ENCODE measurements around the gene DEFB127.
A peak's percentile ranks its signal among the peaks of the same experiment; 100 is the strongest.

The DEFB127 gene

GRCh38 chr20:137668-138490, 19.4 kb upstream of the DEFB127 start:
- peak overlapping the region; percentile 52 for H3K4me3 ChIP-seq (ENCODE audit: low read depth, low read length, poor library complexity, severe bottlenecking)
- no peak for TF ChIP-seq EZH2 (IDR thresholded peaks at IDR 0.05; ENCODE audit: borderline replicate concordance, low read length)
- TF ChIP-seq, protein P1, sequence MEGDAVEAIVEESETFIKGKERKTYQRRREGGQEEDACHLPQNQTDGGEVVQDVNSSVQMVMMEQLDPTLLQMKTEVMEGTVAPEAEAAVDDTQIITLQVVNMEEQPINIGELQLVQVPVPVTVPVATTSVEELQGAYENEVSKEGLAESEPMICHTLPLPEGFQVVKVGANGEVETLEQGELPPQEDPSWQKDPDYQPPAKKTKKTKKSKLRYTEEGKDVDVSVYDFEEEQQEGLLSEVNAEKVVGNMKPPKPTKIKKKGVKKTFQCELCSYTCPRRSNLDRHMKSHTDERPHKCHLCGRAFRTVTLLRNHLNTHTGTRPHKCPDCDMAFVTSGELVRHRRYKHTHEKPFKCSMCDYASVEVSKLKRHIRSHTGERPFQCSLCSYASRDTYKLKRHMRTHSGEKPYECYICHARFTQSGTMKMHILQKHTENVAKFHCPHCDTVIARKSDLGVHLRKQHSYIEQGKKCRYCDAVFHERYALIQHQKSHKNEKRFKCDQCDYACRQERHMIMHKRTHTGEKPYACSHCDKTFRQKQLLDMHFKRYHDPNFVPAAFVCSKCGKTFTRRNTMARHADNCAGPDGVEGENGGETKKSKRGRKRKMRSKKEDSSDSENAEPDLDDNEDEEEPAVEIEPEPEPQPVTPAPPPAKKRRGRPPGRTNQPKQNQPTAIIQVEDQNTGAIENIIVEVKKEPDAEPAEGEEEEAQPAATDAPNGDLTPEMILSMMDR (IDR thresholded peaks at IDR 0.05; ENCODE audit: low read length): peak; percentile 88

GRCh38 chr20:142290-142689, 15.0 kb upstream of the DEFB127 start, which contains the start of gene DEFB126:
Gene DEFB126, plus strand, starts transcription at chr20:142590. Its CDS starts 39 bp downstream, at chr20:142629.
- Histone ChIP-seq H3K36me3 (ENCODE audit: insufficient read depth, low read length) (no peaks in the 10 kb centered on the region), H3F3A (ENCODE audit: insufficient read depth, low read length) (no peaks in the 10 kb centered on the region), H3K79me2 (ENCODE audit: insufficient read depth, low read length) (no peaks in the 10 kb centered on the region), H2AFZ (ENCODE audit: low read length) (no peak within 1 kb of the TSS), H3K27me3 (ENCODE audit: insufficient read depth, low read length) (no peaks in the 10 kb centered on the region), H3K4me3 (ENCODE audit: low read depth, low read length, poor library complexity, severe bottlenecking) (no peak within 1 kb of the TSS), H3K4me2 (ENCODE audit: low read length) (no peak within 1 kb of the TSS), H3K9me3 (ENCODE audit: low read length) (no peaks in the 10 kb centered on the region), H3K4me1 (ENCODE audit: insufficient read depth, low read length, severe bottlenecking) (peaks cover 4% of the 10 kb centered on the region), H3K9me2 (ENCODE audit: low read depth, low read length) (no peaks in the 10 kb centered on the region), H4K20me1 (ENCODE audit: insufficient read depth, low read length) (no peaks in the 10 kb centered on the region), H3K9ac (ENCODE audit: low read length) (no peak within 1 kb of the TSS), H3K27ac (ENCODE audit: low read depth, low read length, poor library complexity, severe bottlenecking) (no peak within 1 kb of the TSS)
- TF ChIP-seq, protein P1 (IDR thresholded peaks at IDR 0.05; ENCODE audit: low read length): no peak
- no peak for TF ChIP-seq EZH2 (IDR thresholded peaks at IDR 0.05; ENCODE audit: borderline replicate concordance, low read length)

More at GRCh38 chr20:137668-138490, 19.4 kb upstream of the DEFB127 start:
- no peaks in the 10 kb centered on the region for H3F3A ChIP-seq (ENCODE audit: insufficient read depth, low read length)
- no peaks in the 10 kb centered on the region for H3K27me3 ChIP-seq (ENCODE audit: insufficient read depth, low read length)
- H3K4me1 ChIP-seq (ENCODE audit: insufficient read depth, low read length, severe bottlenecking): peaks cover 4% of the 10 kb centered on the region
- H3K9ac ChIP-seq (ENCODE audit: low read length): no peak overlapping the region
- H3K27ac ChIP-seq (ENCODE audit: low read depth, low read length, poor library complexity, severe bottlenecking): no peak overlapping the region
- no peaks in the 10 kb centered on the region for H4K20me1 ChIP-seq (ENCODE audit: insufficient read depth, low read length)
- H2AFZ ChIP-seq (ENCODE audit: low read length): 0 out of 2 replicates have a peak overlapping the region, but pooled peaks have one; percentile 76
- H3K79me2 ChIP-seq (ENCODE audit: insufficient read depth, low read length): no peaks in the 10 kb centered on the region
- H3K36me3 ChIP-seq (ENCODE audit: insufficient read depth, low read length): no peaks in the 10 kb centered on the region
- H3K4me2 ChIP-seq (ENCODE audit: low read length): peak overlapping the region; percentile 62
- no peaks in the 10 kb centered on the region; the same call in 1 of the 2 replicates for H3K9me2 ChIP-seq (ENCODE audit: low read depth, low read length)
- no peaks in the 10 kb centered on the region for H3K9me3 ChIP-seq (ENCODE audit: low read length)

GRCh38 chr20:145877-146276, 11.4 kb upstream of the DEFB127 start:
- no peak overlapping the region for H3K4me3 ChIP-seq (ENCODE audit: low read depth, low read length, poor library complexity, severe bottlenecking)
- no peak overlapping the region for H3K4me2 ChIP-seq (ENCODE audit: low read length)
- no peak for TF ChIP-seq EZH2 (IDR thresholded peaks at IDR 0.05; ENCODE audit: borderline replicate concordance, low read length)
- TF ChIP-seq, protein P1 (IDR thresholded peaks at IDR 0.05; ENCODE audit: low read length): no peak
- H4K20me1 ChIP-seq (ENCODE audit: insufficient read depth, low read length): no peaks in the 10 kb centered on the region
- 0 out of 2 replicates have a peak, but pooled peaks cover 4% of the 10 kb centered on the region for H3K27me3 ChIP-seq (ENCODE audit: insufficient read depth, low read length)
- no peaks in the 10 kb centered on the region for H3K36me3 ChIP-seq (ENCODE audit: insufficient read depth, low read length)
- no peak overlapping the region for H3K9ac ChIP-seq (ENCODE audit: low read length)
- no peak overlapping the region for H3K27ac ChIP-seq (ENCODE audit: low read depth, low read length, poor library complexity, severe bottlenecking)
- no peaks in the 10 kb centered on the region for H3F3A ChIP-seq (ENCODE audit: insufficient read depth, low read length)
- H3K79me2 ChIP-seq (ENCODE audit: insufficient read depth, low read length): no peaks in the 10 kb centered on the region
- H3K4me1 ChIP-seq (ENCODE audit: insufficient read depth, low read length, severe bottlenecking): no peaks in the 10 kb centered on the region
- H3K9me3 ChIP-seq (ENCODE audit: low read length): no peaks in the 10 kb centered on the region
- H3K9me2 ChIP-seq (ENCODE audit: low read depth, low read length): no peaks in the 10 kb centered on the region
- H2AFZ ChIP-seq (ENCODE audit: low read length): no peak overlapping the region

All from OCI-LY1 (cell line).